Stimulated activated CD4-positive, alpha-beta T cell treated with anti-CD3 and anti-CD28 coated beads, Interleukin-15, amount 100 ng/mL, for 48 hours (primary cell): Measurements from ENCODE around the gene FGD5.
A peak's percentile ranks its signal among the peaks of the same experiment; 100 is the strongest.

Source experiments
- DNase-seq, 2 donors: peaks; one replicate each; pipeline ENCODE4 v3.0.0-alpha.2; 2020; ENCODE audit warnings: low read depth in 2 of 2

Gene FGD5, protein sequence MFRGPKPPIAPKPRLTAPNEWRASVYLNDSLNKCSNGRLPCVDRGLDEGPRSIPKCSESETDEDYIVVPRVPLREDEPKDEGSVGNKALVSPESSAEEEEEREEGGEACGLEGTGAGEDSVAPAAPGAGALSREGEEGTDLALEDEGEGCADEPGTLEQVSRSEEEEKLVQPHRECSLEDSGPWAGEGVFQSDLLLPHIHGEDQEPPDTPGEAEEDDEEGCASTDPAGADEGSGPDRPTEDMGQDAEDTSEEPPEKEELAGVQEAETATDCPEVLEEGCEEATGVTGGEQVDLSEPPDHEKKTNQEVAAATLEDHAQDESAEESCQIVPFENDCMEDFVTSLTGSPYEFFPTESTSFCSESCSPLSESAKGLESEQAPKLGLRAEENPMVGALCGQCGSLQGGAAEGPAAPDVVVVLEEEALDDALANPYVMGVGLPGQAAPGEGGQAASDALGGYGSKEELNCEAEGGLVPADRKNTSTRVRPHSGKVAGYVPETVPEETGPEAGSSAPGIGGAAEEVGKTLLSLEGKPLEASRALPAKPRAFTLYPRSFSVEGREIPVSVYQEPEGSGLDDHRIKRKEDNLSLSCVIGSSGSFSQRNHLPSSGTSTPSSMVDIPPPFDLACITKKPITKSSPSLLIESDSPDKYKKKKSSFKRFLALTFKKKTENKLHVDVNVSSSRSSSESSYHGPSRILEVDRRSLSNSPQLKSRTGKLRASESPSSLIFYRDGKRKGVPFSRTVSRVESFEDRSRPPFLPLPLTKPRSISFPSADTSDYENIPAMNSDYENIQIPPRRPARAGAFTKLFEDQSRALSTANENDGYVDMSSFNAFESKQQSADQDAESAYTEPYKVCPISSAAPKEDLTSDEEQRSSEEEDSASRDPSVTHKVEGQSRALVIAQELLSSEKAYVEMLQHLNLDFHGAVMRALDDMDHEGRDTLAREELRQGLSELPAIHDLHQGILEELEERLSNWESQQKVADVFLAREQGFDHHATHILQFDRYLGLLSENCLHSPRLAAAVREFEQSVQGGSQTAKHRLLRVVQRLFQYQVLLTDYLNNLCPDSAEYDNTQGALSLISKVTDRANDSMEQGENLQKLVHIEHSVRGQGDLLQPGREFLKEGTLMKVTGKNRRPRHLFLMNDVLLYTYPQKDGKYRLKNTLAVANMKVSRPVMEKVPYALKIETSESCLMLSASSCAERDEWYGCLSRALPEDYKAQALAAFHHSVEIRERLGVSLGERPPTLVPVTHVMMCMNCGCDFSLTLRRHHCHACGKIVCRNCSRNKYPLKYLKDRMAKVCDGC (N-terminal part only)

GRCh38 chr3:14818804-14819500 is at the start of gene FGD5:
Gene FGD5, plus strand, starts transcription at chr3:14818962. Its CDS starts 110 bp downstream, at chr3:14819072.
- DNase-seq = no peak

DNA sequence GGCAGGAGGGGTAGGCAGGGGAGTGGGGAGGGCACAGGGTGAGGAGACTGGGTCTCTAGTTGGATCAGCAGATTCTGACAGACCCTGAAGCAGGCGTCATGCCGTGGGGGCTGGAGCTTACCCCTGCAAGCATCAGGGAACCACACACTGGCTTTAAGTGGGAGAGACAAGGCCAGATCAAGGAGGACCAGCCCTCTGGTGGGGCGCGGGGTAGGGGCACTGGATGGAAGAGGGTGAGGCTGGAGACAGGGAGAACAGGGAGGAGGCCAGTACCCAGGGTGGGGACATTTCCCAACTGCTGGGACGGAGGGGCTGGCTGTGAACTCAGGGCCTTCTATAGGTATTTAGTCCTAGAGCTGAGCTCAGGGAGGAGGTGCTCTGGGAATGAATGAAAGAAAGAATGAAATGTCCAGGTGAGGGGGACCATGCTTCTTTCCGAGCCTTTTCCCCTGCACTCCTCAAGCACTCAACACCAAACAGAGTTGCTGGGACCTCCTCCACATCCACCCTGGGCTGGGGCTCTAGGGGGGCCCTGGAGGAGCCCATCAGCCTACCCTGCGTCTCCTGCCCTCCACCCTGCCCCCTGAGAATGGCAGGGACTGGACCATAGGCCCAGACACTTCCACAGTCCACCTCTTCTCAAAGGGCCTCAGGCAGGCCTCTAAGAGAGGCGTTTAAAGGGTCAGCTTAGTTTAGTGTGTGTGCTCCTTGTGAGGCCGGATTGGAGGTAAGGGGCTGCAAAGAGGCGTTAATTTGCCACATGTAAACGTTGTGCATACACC is 49.0 kb upstream of the FGD5 start:
- no peak for DNase-seq

DNA sequence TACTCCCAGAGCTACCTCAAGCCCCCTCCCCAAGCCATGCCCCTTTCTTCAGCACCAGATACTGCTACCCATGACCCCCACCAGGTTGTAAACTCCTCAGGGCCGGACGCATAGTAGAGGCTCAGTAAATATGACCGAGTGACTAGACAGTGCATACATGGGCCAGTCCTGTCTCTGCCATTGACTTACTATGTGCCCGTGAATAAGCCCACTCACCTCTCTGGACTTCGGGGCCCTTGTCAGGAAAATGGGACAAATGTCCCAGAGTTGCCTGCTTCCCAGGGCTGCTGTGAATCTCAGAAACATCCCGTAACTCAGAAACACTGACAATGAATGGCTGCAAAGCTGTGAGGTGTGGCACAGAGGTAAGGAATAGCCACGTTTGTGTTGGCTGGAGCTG is 48.2 kb upstream of the FGD5 start:
- no peak for DNase-seq

DNA sequence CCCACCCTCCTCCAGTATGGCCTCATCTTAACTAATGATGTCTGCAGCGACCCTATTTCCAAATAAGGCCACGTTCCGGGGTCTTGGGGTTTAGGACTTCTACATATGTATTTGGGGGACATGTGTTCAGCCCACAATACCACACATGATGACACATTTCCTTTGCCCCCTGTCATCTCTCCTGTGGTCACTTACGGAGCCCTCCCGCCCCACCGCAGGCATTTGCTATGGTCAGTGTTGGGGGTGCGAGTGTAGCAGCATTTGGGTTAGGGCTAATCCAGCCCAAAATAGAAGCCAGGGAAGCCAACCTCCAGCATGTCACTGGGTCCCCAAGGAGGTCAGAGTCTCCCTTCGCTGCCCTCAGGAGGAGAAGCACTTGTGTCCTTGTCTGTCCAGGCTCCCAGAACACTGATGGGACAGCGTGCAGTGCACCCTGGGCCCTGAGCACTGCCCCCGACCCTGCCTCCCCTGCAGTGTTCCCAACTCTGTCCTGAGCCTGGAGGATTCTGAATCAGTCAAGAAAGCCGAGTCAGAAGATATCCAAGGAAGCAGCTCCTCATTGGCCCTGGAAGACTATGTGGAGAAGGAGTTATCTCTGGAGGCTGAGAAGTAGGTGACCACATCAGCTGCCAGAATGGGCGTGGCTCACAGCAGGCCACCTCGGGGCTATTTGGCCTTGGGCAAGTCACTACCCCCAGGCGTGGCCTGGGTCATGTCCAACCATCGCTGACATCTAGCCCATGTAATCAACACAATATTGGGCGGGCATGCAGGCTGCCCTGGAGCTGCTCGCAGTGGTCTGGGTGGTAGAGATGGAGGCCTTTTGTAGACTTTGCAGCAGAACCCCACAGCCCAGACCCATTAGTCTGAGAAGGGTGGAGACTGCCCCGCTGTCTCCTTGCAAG is 46.9 kb upstream of the FGD5 start:
- DNase-seq = no peak

DNA sequence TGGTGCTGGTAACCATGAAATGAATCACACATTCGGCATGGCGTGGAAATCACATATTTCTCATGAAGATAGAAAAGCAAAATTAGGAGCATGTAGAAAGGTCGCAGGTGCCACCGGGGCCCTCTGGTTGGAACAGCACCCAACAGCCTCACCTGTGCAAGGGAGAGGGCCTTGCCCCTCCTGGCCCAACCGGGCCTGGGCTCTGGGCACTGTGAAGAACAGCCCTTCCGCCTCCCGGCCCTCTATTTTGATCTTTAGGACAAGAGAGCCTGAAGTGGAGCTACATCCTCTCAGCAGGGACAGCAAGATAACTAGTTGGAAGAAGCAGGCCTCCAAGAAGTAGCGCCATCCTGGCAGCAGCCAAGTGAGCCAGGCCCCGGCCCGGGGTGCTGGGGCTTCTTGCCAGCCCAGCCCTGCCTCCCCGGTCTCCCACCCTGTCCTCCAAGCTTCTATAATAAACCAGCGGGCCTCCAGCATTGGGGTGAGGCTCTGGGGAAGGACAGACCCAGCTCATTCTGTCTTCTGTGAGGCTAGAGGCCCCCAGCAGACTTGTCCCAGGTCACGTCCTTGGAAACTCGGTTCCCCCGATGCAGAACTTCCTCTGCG is 46.1 kb upstream of the FGD5 start:
- DNase-seq = no peak

DNA sequence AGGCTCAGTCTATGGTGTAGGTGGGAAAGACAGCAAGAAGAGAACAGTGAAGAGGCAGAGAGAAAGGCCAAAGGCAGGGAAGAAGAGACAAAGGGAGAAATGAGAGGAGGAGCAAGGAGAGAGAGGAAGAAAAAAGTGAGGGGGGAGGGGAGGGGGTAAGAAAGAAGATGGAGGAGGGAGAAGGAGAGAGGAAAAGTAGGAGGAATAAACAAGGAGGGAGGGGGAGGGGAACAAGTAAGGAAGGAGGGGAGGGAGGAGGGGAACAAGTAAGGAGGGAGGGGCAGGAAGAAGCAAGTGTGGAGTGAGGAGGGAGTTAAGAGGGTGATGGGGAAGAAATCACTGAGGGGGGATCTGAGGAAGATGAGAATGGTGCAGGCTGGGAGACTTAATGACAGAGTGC is 45.5 kb upstream of the FGD5 start:
- no peak for DNase-seq

DNA sequence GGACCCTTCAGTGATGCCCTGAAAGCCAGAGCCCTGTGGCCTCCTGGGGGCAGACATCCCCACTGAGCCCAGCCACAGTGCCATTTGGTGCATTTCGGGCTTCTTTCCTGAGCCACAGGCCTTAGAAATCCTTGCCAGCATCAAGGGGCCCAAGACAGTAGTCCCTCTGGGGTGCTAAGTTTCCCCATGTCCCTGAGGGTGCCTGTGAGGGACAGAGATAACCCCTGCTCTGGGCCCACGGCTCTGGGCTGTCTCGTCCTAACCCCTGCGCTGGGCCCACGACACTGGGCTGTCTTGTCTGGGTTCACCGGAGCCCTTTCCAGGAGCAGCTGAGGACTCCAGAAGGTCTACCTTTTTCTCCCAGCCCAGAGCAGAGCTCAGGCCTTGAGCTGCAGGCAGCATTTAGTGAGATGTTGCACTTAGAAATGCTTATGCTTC is 45.1 kb upstream of the FGD5 start:
- no peak for DNase-seq

DNA sequence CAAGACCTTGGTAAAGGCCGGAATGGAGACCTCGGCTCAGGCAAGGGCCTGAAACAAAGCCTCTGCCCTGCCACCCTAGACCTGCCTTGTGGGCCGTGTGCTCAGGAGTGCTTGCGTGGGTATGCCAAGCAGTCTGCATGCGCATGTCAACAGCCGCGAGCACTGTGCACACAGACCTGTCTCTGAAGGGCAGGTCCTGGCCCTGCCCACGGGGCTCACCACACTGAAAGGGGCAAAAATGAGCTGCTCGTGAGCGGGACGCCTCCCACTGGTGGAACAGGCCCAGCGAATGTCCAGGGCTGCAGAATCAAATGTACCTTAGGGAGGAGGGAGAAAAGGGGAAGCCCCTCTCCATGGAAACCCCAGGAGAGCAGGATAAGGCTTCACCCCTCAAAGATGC is 44.3 kb upstream of the FGD5 start:
- DNase-seq = no peak

DNA sequence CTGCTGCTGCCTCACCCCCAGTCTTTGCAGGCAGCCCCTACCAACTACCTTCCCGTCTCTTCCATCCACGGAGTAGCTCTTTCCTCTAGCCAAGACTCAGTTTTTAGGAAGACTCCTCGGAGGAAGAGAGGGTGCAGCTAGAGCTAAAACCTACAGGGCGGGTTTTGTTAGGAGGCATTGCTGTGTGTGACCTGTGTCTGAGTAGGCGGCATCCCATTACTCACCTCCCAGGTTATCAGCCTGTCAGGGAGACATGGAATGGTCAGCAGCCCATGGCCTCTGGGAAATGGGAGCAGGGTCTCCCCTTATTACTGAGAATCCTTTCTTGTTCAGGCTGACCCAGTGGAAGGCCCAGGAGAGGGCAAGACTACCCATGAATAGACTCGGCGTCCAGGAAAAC is 43.8 kb upstream of the FGD5 start:
- no peak for DNase-seq

GRCh38 chr3:14775563-14775962 is 43.2 kb upstream of the FGD5 start:
- DNase-seq = no peak

DNA sequence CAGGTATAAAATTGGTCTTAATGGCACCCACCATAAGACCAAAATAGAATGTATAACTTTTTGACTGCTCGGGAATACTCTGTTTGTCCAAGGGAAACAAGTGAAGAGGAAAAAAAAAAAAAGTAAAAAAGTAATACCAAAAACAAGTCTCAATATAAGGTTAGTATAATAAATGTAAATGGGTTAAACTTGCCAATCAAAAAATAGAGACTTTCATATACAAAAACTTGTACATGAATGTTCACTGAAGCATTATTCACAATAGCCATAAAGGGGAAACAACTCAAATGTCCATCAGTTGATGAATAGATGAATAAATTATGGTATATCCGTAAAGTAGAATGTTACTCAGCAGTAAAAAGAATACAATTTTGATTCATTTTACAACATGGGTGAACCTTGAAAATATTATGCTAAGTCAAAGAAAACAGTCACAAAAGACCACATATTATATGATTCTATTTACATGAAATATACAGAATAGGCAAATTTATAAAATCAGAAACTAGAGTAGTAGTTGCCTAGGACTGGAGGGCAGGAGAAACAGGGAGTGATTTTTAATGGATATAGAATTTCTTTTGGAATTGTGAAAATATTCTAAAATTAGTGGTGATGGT is 39.6 kb upstream of the FGD5 start:
- no peak for DNase-seq

GRCh38 chr3:14780927-14781507 is 37.7 kb upstream of the FGD5 start:
- peak; percentile 19 to 21 for DNase-seq

GRCh38 chr3:14783480-14784086 is 35.2 kb upstream of the FGD5 start:
- DNase-seq = no peak

- DNase-seq = no peak
These were observed 34.6 kb upstream of the FGD5 start for GRCh38 chr3:14784087-14784681.

- no peak for DNase-seq
These were observed 33.3 kb upstream of the FGD5 start for GRCh38 chr3:14785207-14786155.

DNA sequence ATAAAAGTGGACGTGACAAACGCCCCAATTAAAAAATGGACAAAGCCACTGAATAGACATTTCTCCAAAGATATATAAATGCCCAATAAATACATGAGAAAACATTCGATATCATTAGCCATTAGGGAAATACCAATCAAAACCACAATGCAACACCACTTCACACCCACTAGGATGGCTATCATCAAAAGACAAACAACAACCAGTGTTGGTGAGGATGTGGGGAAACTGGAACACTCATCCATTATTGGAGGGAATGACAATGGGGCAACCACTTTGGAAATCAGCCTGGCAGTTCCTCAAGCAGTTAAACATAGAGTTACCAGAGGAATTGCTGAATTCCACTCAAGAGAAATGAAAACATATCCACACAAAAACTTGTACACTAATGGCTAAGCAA is 32.4 kb upstream of the FGD5 start:
- DNase-seq = no peak
